Thyroid gland (tissue), 4 donors: ENCODE data around the gene EBF3.

Source experiments
- CTCF ChIP-seq, 6 experiments: fragments of 200-600 bp in 3 of 6; fragments of 450-650 bp in 3 of 6; sonication (generic) in 3 of 6; IDR thresholded peaks; one replicate each; pipeline ENCODE4 v1.5.1; 2016 to 2019; ENCODE audit warnings: antibody characterized with exemption in 6 of 6, mild to moderate bottlenecking in 2 of 6, inconsistent platforms in 1 of 6, moderate library complexity in 1 of 6
- POLR2A ChIP-seq, 2 donors: fragments of 450-650 bp; IDR thresholded peaks; one replicate each; pipeline ENCODE4 v1.6.1; 2017; ENCODE audit warnings: antibody characterized with exemption in 2 of 2, mild to moderate bottlenecking in 2 of 2, moderate library complexity in 1 of 2

GRCh38 chr10:129940617-129941198 lies 23.4 kb downstream of the EBF3 start:
- TF ChIP-seq CTCF (IDR thresholded peaks at IDR 0.05) (no peak), POLR2A (IDR thresholded peaks at IDR 0.05) (no peak)
